Measurements from ENCODE around the gene SYNGR1. TPM values are rescaled to one million over a fixed set of nuclear protein-coding genes. Genes with fewer than 3 reads are reported as not detected.

SYNGR1 gene
- total RNA-seq: 68.9 TPM

GRCh38 chr22:39349967-39350726, at the start of gene SYNGR1:
TSS of gene SYNGR1 (plus strand) at chr22:39349991. CDS start at chr22:39350011, 20 bp downstream.

GRCh38 chr22:39319284-39320022, 30.3 kb upstream of the SYNGR1 start, which contains the start of gene RPL3:
TSS of gene RPL3 (minus strand) at chr22:39319623. CDS start at chr22:39319597, 26 bp downstream.

Small RNA genes lying within 50 kb of the gene (small RNA-seq; reads per million reads assigned to genes)
- gene SNORD43 (ENCODE audit: low replicate concordance) (not detected), gene SNORD83A (ENCODE audit: low replicate concordance) (2,715 reads per million, percentile 99 among the genes with 10 or more reads in this experiment), gene SNORD83B (ENCODE audit: low replicate concordance) (not detected)

Other genes starting within 250 kb of the SYNGR1 start
- gene CBX7, start 197.3 kb upstream of the SYNGR1 start, total RNA-seq: 12.5 TPM
- 1.6 TPM for gene PDGFB, start 105.0 kb upstream of the SYNGR1 start, total RNA-seq
- gene RPL3, start 30.4 kb upstream of the SYNGR1 start, total RNA-seq: 1,222 TPM
- 35.4 TPM for gene TAB1, start 49.8 kb downstream of the SYNGR1 start, total RNA-seq
- 26.6 TPM for gene MGAT3, start 107.0 kb downstream of the SYNGR1 start, total RNA-seq
- gene MIEF1, start 152.3 kb downstream of the SYNGR1 start, total RNA-seq: 21.6 TPM
- 122 TPM for gene ATF4, start 170.6 kb downstream of the SYNGR1 start, total RNA-seq
- 30.4 TPM for gene RPS19BP1, start 182.8 kb downstream of the SYNGR1 start, total RNA-seq
- 13.5 TPM for gene CACNA1I, start 220.8 kb downstream of the SYNGR1 start, total RNA-seq